T-cell (primary cell): Measurements from ENCODE around the gene MT1B. TPM values are rescaled to one million over a fixed set of nuclear protein-coding genes. Genes with fewer than 3 reads are reported as not detected.
A peak's percentile ranks its signal among the peaks of the same experiment; 100 is the strongest.
"Not testable (repeated sequence)": the region's sequence is repeated elsewhere in the genome, so short reads cannot be mapped to it uniquely, and the experiment has no call there.

ENCODE experiments used
- ATAC-seq, 4 experiments: fragments of 200-7000 bp in 3 of 4; fragments of 150-1000 bp in 1 of 4; cut with Tn5 transposase; replicated peaks in 1 of 4; 1 replicate in 3 of 4; 2 replicates in 1 of 4; pipeline ENCODE4 v1.10.0; 2021; ENCODE audit warnings: moderate library complexity in 3 of 4, mild to moderate bottlenecking in 2 of 4, moderate number of reproducible peaks in 1 of 4
- CTCF ChIA-PET, 2 donors: fragments of 300-600 bp; sonication (Branson Sonifier 250); formaldehyde crosslinking; loops; one replicate each; lab custom pipeline; 2022; ENCODE audit warnings: antibody characterized with exemption in 2 of 2; lab: Charles Lee
- POLR2A ChIA-PET, 2 donors: fragments of 300-600 bp; sonication (Branson Sonifier 250); formaldehyde crosslinking; loops; one replicate each; lab custom pipeline; 2022; ENCODE audit warnings: antibody characterized with exemption in 2 of 2; lab: Charles Lee
- DNase-seq, 35 experiments: peaks; one replicate each; pipeline versions ENCODE4 v3.0.0 to v3.0.0-alpha.2; 2013 to 2023
- H3K27ac ChIP-seq: one replicate; pipeline ENCODE4 v1.5.1; 2013; ENCODE audit warnings: low read length
- H3K27me3 ChIP-seq, 2 experiments: replicated peaks in 1 of 2; 1 replicate in 1 of 2; 2 replicates in 1 of 2; pipeline versions ENCODE4 v1.6.1 to v1.7.0; 2013; ENCODE audit warnings: low read length in 1 of 2, mixed read lengths in 1 of 2; ENCODE audit not compliant: control insufficient read depth in 2 of 2, insufficient read depth in 2 of 2; ENCODE audit errors: extremely low read depth in 1 of 2
- H3K36me3 ChIP-seq, 2 donors: 1 replicate in 1 of 2; 2 replicates in 1 of 2; pipeline versions ENCODE4 v1.6.1 to v1.7.0; 2013; ENCODE audit warnings: low read length in 1 of 2; ENCODE audit not compliant: control insufficient read depth in 2 of 2, insufficient read depth in 1 of 2; ENCODE audit errors: extremely low read depth in 1 of 2
- H3K4me1 ChIP-seq, 2 experiments: 1 replicate in 1 of 2; 2 replicates in 1 of 2; pipeline versions ENCODE4 v1.6.1 to v1.7.0; 2013; ENCODE audit warnings: low read length in 2 of 2, mixed read lengths in 1 of 2; ENCODE audit not compliant: insufficient read depth in 2 of 2, control insufficient read depth in 1 of 2; ENCODE audit errors: extremely low read depth in 1 of 2
- H3K4me3 ChIP-seq, 2 donors: 1 replicate in 1 of 2; 2 replicates in 1 of 2; pipeline versions ENCODE4 v1.5.1 to v1.7.0; 2013; ENCODE audit warnings: mild to moderate bottlenecking in 2 of 2, low read length in 1 of 2, moderate library complexity in 1 of 2; ENCODE audit not compliant: control insufficient read depth in 1 of 2; ENCODE audit errors: extremely low read depth in 1 of 2
- H3K9me3 ChIP-seq: 2 replicates; pipeline ENCODE4 v1.7.0; 2013
- H3K27ac Mint-ChIP-seq, 2 donors: one replicate each; pipeline ENCODE4 v1.8.0; 2020 to 2021; ENCODE audit warnings: mild to moderate bottlenecking in 2 of 2, mixed read lengths in 2 of 2
- H3K27me3 Mint-ChIP-seq, 2 donors: one replicate each; pipeline ENCODE4 v1.8.0; 2021 to 2022; ENCODE audit warnings: mixed read lengths in 2 of 2
- H3K36me3 Mint-ChIP-seq: one replicate; pipeline ENCODE4 v1.8.0; 2021; ENCODE audit warnings: mixed read lengths
- H3K4me1 Mint-ChIP-seq, 3 donors: one replicate each; pipeline ENCODE4 v1.8.0; 2020 to 2022; ENCODE audit warnings: mixed read lengths in 3 of 3, mild to moderate bottlenecking in 1 of 3
- H3K4me3 Mint-ChIP-seq, 3 donors: one replicate each; pipeline ENCODE4 v1.8.0; 2020 to 2022; ENCODE audit warnings: mild to moderate bottlenecking in 3 of 3, mixed read lengths in 3 of 3, moderate library complexity in 3 of 3
- H3K9me3 Mint-ChIP-seq, 3 donors: one replicate each; pipeline ENCODE4 v1.8.0; 2020 to 2022; ENCODE audit warnings: mixed read lengths in 3 of 3
- WGBS: methylation state at CpG from one replicate; pipeline ENCODE4 v1.1.5; 2013; ENCODE audit warnings: missing lambda C conversion rate; ENCODE audit not compliant: insufficient coverage; 5-methylcytosine and 5-hydroxymethylcytosine counted together
- total RNA-seq, 35 experiments: library from RNA in 6 of 35; stranded (reverse) in 6 of 35; fragments of 120-200 nt in 1 of 35; gene quantifications; one replicate each; pipeline versions ENCODE4 v1.2.1 to v1.2.4 and lab custom pipeline; 2013 to 2026

Gene MT1B
- total RNA-seq, 5 donors from 2014 or later (not counting 1 experiment from before 2014, with no cell fraction given), result not detected

GRCh38 chr16:56670620-56670934, 18.9 kb downstream of the MT1B start:
- peaks cover 20 to 58% of the 10 kb centered on the region in 2 experiments for H3K27me3 ChIP-seq
- POLR2A ChIA-PET, result no interaction called here
- peaks cover 37 to 75% of the 10 kb centered on the region in 2 donors for H3K27me3 Mint-ChIP-seq

GRCh38 chr16:56671691-56672090, 20.0 kb downstream of the MT1B start:
- no CpG with 5 or more reads among the region's 2 CpGs for WGBS
- H3K36me3 Mint-ChIP-seq, H3K27ac Mint-ChIP-seq, ATAC-seq, H3K4me3 Mint-ChIP-seq, H3K36me3 ChIP-seq, H3K27ac ChIP-seq, H3K9me3 ChIP-seq, H3K4me3 ChIP-seq, H3K9me3 Mint-ChIP-seq, DNase-seq, POLR2A ChIA-PET: not testable (repeated sequence)
- H3K27me3 Mint-ChIP-seq, result peaks cover 37 to 68% of the 10 kb centered on the region in 2 donors
- peaks cover 27 to 40% (median 35%) of the 10 kb centered on the region in 3 donors for H3K4me1 Mint-ChIP-seq
- Histone ChIP-seq H3K4me1 (peaks cover 3 to 34% of the 10 kb centered on the region in 2 experiments), H3K27me3 (peaks cover 20 to 62% of the 10 kb centered on the region in 2 experiments)
- CTCF ChIA-PET, result interaction anchor here in 1 of 2 donors (0.6 kb wide), 1 partner anchor 29 kb away, joined by 3 read pairs; no protein-coding TSS in a partner anchor

More at GRCh38 chr16:56670620-56670934, 18.9 kb downstream of the MT1B start:
- Histone ChIP-seq H3K36me3 (no peaks in the 10 kb centered on the region), H3K27ac (no peak overlapping the region), H3K4me1 (peaks cover 3 to 26% of the 10 kb centered on the region in 2 experiments), H3K9me3 (no peaks in the 10 kb centered on the region), H3K4me3 (no peak overlapping the region)
- H3K27ac Mint-ChIP-seq, result no peak overlapping the region
- H3K4me3 Mint-ChIP-seq, result no peak overlapping the region
- DNase-seq, result no peak
- CTCF ChIA-PET, result interaction anchor here in 1 of 2 donors (0.6 kb wide), 1 partner anchor 17 kb away, joined by 3 read pairs; no protein-coding TSS in a partner anchor
- H3K4me1 Mint-ChIP-seq, result peaks cover 23 to 35% (median 27%) of the 10 kb centered on the region in 3 donors
- ATAC-seq, result no peak
- no peaks in the 10 kb centered on the region for H3K36me3 Mint-ChIP-seq
- no CpG with 5 or more reads among the region's 2 CpGs for WGBS
- no peaks in the 10 kb centered on the region for H3K9me3 Mint-ChIP-seq

GRCh38 chr16:56672171-56672570, 20.5 kb downstream of the MT1B start:
- H3K36me3 ChIP-seq, DNase-seq, H3K9me3 ChIP-seq, H3K36me3 Mint-ChIP-seq, H3K4me3 ChIP-seq, H3K4me3 Mint-ChIP-seq, H3K27ac ChIP-seq, POLR2A ChIA-PET, H3K9me3 Mint-ChIP-seq, ATAC-seq, H3K27ac Mint-ChIP-seq: not testable (repeated sequence)
- H3K27me3 Mint-ChIP-seq, result peaks cover 37 to 66% of the 10 kb centered on the region in 2 donors
- Histone ChIP-seq H3K4me1 (peaks cover 3 to 34% of the 10 kb centered on the region in 2 experiments), H3K27me3 (peaks cover 20 to 61% of the 10 kb centered on the region in 2 experiments)
- WGBS, result no CpG with 5 or more reads among the region's 3 CpGs
- CTCF ChIA-PET, result interaction anchor here in 1 of 2 donors (0.6 kb wide), 1 partner anchor 28 kb away, joined by 3 read pairs; no protein-coding TSS in a partner anchor
- peaks cover 27 to 40% (median 35%) of the 10 kb centered on the region in 3 donors for H3K4me1 Mint-ChIP-seq

GRCh38 chr16:56672761-56673536, 21.3 kb downstream of the MT1B start:
- no peak overlapping the region for H3K4me3 Mint-ChIP-seq
- WGBS, result 80% methylated on average over 7 of the region's 11 CpGs

GRCh38 chr16:56673921-56674320, 22.2 kb downstream of the MT1B start:
- H3K4me3 Mint-ChIP-seq, result peak overlapping the region in 1 of 3 donors; percentile 45
- H3K4me1 ChIP-seq, result peaks cover 3 to 22% of the 10 kb centered on the region in 2 experiments
- no peak overlapping the region for H3K27ac ChIP-seq
- CTCF ChIA-PET, result interaction anchor here in 1 of 2 donors (0.7 to 1.5 kb wide), 2 partner anchors 28 to 298 kb away, joined by 3 to 8 read pairs; no protein-coding TSS in a partner anchor
- DNase-seq (peak in 7 of 35 experiments; percentile 18 to 46 (median 24)), ATAC-seq (peak in 3 of 4 experiments; percentile 40 to 51 (median 43))
- no peaks in the 10 kb centered on the region for H3K36me3 Mint-ChIP-seq
- H3K4me1 Mint-ChIP-seq, result peaks cover 16 to 24% (median 23%) of the 10 kb centered on the region in 3 donors
- no peaks in the 10 kb centered on the region for H3K9me3 Mint-ChIP-seq
- H3K4me3 ChIP-seq, result no peak overlapping the region
- no peaks in the 10 kb centered on the region for H3K36me3 ChIP-seq
- H3K27me3 Mint-ChIP-seq, result peaks cover 22 to 54% of the 10 kb centered on the region in 2 donors
- H3K9me3 ChIP-seq, result no peaks in the 10 kb centered on the region
- no peak overlapping the region for H3K27ac Mint-ChIP-seq
- POLR2A ChIA-PET, result no interaction called here
- 39% methylated on average over 7 of the region's 12 CpGs for WGBS
- peaks cover 14 to 43% of the 10 kb centered on the region in 2 experiments for H3K27me3 ChIP-seq

More at GRCh38 chr16:56672761-56673536, 21.3 kb downstream of the MT1B start:
- Mint-ChIP-seq H3K27ac (no peak overlapping the region), H3K4me1 (peaks cover 22 to 34% (median 31%) of the 10 kb centered on the region in 3 donors), H3K9me3 (no peaks in the 10 kb centered on the region), H3K27me3 (peaks cover 30 to 63% of the 10 kb centered on the region in 2 donors), H3K36me3 (no peaks in the 10 kb centered on the region)
- Histone ChIP-seq H3K9me3 (no peaks in the 10 kb centered on the region), H3K4me3 (no peak overlapping the region), H3K27ac (no peak overlapping the region), H3K36me3 (no peaks in the 10 kb centered on the region), H3K4me1 (peaks cover 3 to 27% of the 10 kb centered on the region in 2 experiments), H3K27me3 (peaks cover 17 to 53% of the 10 kb centered on the region in 2 experiments)
- ATAC-seq, result no peak
- DNase-seq, result no peak
- POLR2A ChIA-PET, result no interaction called here
- CTCF ChIA-PET, result interaction anchor here in 1 of 2 donors (0.6 kb wide), 1 partner anchor 149 kb away, joined by 3 read pairs; no protein-coding TSS in a partner anchor

GRCh38 chr16:56674570-56674969, 22.9 kb downstream of the MT1B start:
- peak overlapping the region in 1 of 3 donors; percentile 85 for H3K4me3 Mint-ChIP-seq
- CTCF ChIA-PET, result interaction anchor here in 1 of 2 donors (1.5 kb wide), 1 partner anchor 27 kb away, joined by 8 read pairs; no protein-coding TSS in a partner anchor
- not testable (repeated sequence) for DNase-seq

More at GRCh38 chr16:56674570-56674969, 22.9 kb downstream of the MT1B start:
- H3K36me3 Mint-ChIP-seq, H3K9me3 Mint-ChIP-seq, H3K36me3 ChIP-seq, H3K27ac ChIP-seq, ATAC-seq, H3K9me3 ChIP-seq, POLR2A ChIA-PET, H3K27ac Mint-ChIP-seq, H3K4me3 ChIP-seq: not testable (repeated sequence)
- peaks cover 11 to 37% of the 10 kb centered on the region in 2 experiments for H3K27me3 ChIP-seq
- Mint-ChIP-seq H3K27me3 (peaks cover 18 to 49% of the 10 kb centered on the region in 2 donors), H3K4me1 (peaks cover 14 to 21% (median 20%) of the 10 kb centered on the region in 3 donors)
- WGBS, result 80% methylated on average over 1 of the region's 6 CpGs
- H3K4me1 ChIP-seq, result peaks cover 3 to 19% of the 10 kb centered on the region in 2 experiments
